Measurements from ENCODE around the gene PAQR6. TPM values are rescaled to one million over a fixed set of nuclear protein-coding genes. Genes with fewer than 3 reads are reported as not detected.

PAQR6 gene
- total and polyA plus RNA-seq, 10 of the 15 experiments (the other 5 are each of a cell fraction or from before 2014, with no cell fraction given) = 0.42 to 4.5 (median 1.3) TPM

- TF ChIP-seq, protein P1, sequence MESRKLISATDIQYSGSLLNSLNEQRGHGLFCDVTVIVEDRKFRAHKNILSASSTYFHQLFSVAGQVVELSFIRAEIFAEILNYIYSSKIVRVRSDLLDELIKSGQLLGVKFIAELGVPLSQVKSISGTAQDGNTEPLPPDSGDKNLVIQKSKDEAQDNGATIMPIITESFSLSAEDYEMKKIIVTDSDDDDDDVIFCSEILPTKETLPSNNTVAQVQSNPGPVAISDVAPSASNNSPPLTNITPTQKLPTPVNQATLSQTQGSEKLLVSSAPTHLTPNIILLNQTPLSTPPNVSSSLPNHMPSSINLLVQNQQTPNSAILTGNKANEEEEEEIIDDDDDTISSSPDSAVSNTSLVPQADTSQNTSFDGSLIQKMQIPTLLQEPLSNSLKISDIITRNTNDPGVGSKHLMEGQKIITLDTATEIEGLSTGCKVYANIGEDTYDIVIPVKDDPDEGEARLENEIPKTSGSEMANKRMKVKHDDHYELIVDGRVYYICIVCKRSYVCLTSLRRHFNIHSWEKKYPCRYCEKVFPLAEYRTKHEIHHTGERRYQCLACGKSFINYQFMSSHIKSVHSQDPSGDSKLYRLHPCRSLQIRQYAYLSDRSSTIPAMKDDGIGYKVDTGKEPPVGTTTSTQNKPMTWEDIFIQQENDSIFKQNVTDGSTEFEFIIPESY (IDR thresholded peaks at IDR 0.05) = no peak
- TF ChIP-seq ZNF217 (IDR thresholded peaks at IDR 0.05) = no peak
- no peak for TF ChIP-seq ZBTB4 (CRISPR knock-in tag; IDR thresholded peaks at IDR 0.05)
- TF ChIP-seq NR2C1 (IDR thresholded peaks at IDR 0.05) = no peak
- peak; percentile 82; the same call in 1 of the 2 replicates for TF ChIP-seq ZBED1 (IDR thresholded peaks at IDR 0.05; ENCODE audit: borderline replicate concordance)
- TF ChIP-seq MEF2B (IDR thresholded peaks at IDR 0.05; ENCODE audit: partially characterized antibody, poor library complexity, severe bottlenecking) = peak; percentile 27
- no peak; the same call in 1 of the 2 replicates for TF ChIP-seq LARP7 (IDR thresholded peaks at IDR 0.05)
- no peak for TF ChIP-seq SREBF2 (IDR thresholded peaks at IDR 0.05; ENCODE audit: low read length)
- TF ChIP-seq CREM (IDR thresholded peaks at IDR 0.05; ENCODE audit: low read depth) = peak; percentile 93
- 0 out of 2 replicates have a peak, but pooled peaks have one; percentile 25 for TF ChIP-seq TCF12 (IDR thresholded peaks at IDR 0.05; ENCODE audit: low read depth, low read length)
- TF ChIP-seq RAD51 (IDR thresholded peaks at IDR 0.05) = no peak
- no peak for TF ChIP-seq EP300 (IDR thresholded peaks at IDR 0.05; ENCODE audit: borderline replicate concordance in 1 of 2, control insufficient read depth in 1 of 2, low read depth in 2 of 2, low read length in 2 of 2)
- no peak for TF ChIP-seq GABPA (IDR thresholded peaks at IDR 0.05; ENCODE audit: low read depth)
- peak; percentile 74 for TF ChIP-seq IKZF1 (conservative IDR thresholded peaks at IDR 0.05)
- peak; percentile 59 for TF ChIP-seq RUNX3 (IDR thresholded peaks at IDR 0.05; ENCODE audit: low read length)
- 0 out of 2 replicates have a peak, but pooled peaks have one; percentile 8 for TF ChIP-seq JUNB (IDR thresholded peaks at IDR 0.05)
- TF ChIP-seq NKRF (conservative IDR thresholded peaks at IDR 0.05) = peak; percentile 32; the same call in 1 of the 2 replicates
- peak; percentile 98 for TF ChIP-seq YY1 (IDR thresholded peaks at IDR 0.05; ENCODE audit: low read depth, low read length)
- TF ChIP-seq, protein P2, sequence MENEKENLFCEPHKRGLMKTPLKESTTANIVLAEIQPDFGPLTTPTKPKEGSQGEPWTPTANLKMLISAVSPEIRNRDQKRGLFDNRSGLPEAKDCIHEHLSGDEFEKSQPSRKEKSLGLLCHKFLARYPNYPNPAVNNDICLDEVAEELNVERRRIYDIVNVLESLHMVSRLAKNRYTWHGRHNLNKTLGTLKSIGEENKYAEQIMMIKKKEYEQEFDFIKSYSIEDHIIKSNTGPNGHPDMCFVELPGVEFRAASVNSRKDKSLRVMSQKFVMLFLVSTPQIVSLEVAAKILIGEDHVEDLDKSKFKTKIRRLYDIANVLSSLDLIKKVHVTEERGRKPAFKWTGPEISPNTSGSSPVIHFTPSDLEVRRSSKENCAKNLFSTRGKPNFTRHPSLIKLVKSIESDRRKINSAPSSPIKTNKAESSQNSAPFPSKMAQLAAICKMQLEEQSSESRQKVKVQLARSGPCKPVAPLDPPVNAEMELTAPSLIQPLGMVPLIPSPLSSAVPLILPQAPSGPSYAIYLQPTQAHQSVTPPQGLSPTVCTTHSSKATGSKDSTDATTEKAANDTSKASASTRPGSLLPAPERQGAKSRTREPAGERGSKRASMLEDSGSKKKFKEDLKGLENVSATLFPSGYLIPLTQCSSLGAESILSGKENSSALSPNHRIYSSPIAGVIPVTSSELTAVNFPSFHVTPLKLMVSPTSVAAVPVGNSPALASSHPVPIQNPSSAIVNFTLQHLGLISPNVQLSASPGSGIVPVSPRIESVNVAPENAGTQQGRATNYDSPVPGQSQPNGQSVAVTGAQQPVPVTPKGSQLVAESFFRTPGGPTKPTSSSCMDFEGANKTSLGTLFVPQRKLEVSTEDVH (IDR thresholded peaks at IDR 0.05; ENCODE audit: low read depth, partially characterized antibody) = peak; percentile 41
- no peak for TF ChIP-seq SMARCA5 (IDR thresholded peaks at IDR 0.05)
- TF ChIP-seq CBX5 (IDR thresholded peaks at IDR 0.05; ENCODE audit: low read depth) = no peak
Observed at GRCh38 chr1:156212833-156213643, 34.8 kb downstream of the PAQR6 start, which contains the start of gene PMF1 (continued).

Measured in GM12878 (cell line).